K562 (cell line): ENCODE results near the gene TRIO. TPM values are rescaled to one million over a fixed set of nuclear protein-coding genes. Genes with fewer than 3 reads are reported as not detected.

ENCODE experiments used
- polyA plus RNA-seq, 8 experiments: library from polyadenylated mRNA; depleted of rRNA in 4 of 8; stranded (reverse) in 5 of 8; unstranded in 3 of 8; fragments of >200 nt; fragmentation: Nextera tagmentation in 2 of 8; fragmentation: Illumina TruSeq in 1 of 8; extraction: Ambion mirVana in 2 of 8; extraction: Trizol in 1 of 8; gene quantifications; 2 replicates each; pipeline versions ENCODE4 v1.2.1 to v1.2.3, GENCODE V29; 2011 to 2014; ENCODE audit warnings: inconsistent platforms in 1 of 8, missing spikeins in 1 of 8
- total RNA-seq, 7 experiments: library from RNA; depleted of rRNA in 6 of 7; stranded (reverse); fragments of >200 nt in 6 of 7; fragmentation: Illumina TruSeq in 2 of 7; extraction: Trizol in 2 of 7; gene quantifications; 2 replicates each; pipeline versions ENCODE4 v1.2.1 to v1.2.3, GENCODE V29; 2011 to 2021; ENCODE audit warnings: low replicate concordance in 1 of 7
- TF ChIP-seq, protein P1 (sequence below): fragments of 200-600 bp; sonication (generic); IDR thresholded peaks from one replicate; pipeline ENCODE4 v1.6.1; 2012; ENCODE audit warnings: mild to moderate bottlenecking, low read depth, low read length, inconsistent platforms

TRIO gene
- total and polyA plus RNA-seq, 9 of the 15 experiments (the other 6 are each of a cell fraction or from before 2014, with no cell fraction given), result 0.24 to 5.0 (median 1.1) TPM

DNA sequence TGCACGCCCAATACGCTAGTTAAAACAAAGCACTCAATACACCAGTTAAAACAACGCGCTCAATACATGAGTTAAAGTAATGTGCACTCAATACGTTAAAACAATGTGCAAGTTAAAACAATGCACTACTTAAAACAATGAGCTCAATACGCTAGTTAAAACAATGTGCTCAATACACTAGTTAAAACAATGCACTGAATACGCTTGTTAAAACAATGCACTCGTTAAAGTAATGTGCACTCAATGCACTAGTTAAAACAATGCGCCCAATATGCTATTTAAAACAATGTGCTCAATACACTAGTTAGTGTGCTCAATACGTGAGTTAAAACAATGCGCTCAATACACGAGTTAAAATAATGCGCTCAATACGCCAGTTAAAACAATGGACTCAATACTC lies 185.0 kb downstream of the TRIO start (continued):
- TF ChIP-seq, protein P1, sequence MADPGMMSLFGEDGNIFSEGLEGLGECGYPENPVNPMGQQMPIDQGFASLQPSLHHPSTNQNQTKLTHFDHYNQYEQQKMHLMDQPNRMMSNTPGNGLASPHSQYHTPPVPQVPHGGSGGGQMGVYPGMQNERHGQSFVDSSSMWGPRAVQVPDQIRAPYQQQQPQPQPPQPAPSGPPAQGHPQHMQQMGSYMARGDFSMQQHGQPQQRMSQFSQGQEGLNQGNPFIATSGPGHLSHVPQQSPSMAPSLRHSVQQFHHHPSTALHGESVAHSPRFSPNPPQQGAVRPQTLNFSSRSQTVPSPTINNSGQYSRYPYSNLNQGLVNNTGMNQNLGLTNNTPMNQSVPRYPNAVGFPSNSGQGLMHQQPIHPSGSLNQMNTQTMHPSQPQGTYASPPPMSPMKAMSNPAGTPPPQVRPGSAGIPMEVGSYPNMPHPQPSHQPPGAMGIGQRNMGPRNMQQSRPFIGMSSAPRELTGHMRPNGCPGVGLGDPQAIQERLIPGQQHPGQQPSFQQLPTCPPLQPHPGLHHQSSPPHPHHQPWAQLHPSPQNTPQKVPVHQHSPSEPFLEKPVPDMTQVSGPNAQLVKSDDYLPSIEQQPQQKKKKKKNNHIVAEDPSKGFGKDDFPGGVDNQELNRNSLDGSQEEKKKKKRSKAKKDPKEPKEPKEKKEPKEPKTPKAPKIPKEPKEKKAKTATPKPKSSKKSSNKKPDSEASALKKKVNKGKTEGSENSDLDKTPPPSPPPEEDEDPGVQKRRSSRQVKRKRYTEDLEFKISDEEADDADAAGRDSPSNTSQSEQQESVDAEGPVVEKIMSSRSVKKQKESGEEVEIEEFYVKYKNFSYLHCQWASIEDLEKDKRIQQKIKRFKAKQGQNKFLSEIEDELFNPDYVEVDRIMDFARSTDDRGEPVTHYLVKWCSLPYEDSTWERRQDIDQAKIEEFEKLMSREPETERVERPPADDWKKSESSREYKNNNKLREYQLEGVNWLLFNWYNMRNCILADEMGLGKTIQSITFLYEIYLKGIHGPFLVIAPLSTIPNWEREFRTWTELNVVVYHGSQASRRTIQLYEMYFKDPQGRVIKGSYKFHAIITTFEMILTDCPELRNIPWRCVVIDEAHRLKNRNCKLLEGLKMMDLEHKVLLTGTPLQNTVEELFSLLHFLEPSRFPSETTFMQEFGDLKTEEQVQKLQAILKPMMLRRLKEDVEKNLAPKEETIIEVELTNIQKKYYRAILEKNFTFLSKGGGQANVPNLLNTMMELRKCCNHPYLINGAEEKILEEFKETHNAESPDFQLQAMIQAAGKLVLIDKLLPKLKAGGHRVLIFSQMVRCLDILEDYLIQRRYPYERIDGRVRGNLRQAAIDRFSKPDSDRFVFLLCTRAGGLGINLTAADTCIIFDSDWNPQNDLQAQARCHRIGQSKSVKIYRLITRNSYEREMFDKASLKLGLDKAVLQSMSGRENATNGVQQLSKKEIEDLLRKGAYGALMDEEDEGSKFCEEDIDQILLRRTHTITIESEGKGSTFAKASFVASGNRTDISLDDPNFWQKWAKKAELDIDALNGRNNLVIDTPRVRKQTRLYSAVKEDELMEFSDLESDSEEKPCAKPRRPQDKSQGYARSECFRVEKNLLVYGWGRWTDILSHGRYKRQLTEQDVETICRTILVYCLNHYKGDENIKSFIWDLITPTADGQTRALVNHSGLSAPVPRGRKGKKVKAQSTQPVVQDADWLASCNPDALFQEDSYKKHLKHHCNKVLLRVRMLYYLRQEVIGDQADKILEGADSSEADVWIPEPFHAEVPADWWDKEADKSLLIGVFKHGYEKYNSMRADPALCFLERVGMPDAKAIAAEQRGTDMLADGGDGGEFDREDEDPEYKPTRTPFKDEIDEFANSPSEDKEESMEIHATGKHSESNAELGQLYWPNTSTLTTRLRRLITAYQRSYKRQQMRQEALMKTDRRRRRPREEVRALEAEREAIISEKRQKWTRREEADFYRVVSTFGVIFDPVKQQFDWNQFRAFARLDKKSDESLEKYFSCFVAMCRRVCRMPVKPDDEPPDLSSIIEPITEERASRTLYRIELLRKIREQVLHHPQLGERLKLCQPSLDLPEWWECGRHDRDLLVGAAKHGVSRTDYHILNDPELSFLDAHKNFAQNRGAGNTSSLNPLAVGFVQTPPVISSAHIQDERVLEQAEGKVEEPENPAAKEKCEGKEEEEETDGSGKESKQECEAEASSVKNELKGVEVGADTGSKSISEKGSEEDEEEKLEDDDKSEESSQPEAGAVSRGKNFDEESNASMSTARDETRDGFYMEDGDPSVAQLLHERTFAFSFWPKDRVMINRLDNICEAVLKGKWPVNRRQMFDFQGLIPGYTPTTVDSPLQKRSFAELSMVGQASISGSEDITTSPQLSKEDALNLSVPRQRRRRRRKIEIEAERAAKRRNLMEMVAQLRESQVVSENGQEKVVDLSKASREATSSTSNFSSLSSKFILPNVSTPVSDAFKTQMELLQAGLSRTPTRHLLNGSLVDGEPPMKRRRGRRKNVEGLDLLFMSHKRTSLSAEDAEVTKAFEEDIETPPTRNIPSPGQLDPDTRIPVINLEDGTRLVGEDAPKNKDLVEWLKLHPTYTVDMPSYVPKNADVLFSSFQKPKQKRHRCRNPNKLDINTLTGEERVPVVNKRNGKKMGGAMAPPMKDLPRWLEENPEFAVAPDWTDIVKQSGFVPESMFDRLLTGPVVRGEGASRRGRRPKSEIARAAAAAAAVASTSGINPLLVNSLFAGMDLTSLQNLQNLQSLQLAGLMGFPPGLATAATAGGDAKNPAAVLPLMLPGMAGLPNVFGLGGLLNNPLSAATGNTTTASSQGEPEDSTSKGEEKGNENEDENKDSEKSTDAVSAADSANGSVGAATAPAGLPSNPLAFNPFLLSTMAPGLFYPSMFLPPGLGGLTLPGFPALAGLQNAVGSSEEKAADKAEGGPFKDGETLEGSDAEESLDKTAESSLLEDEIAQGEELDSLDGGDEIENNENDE, result no peak
